Measurements from ENCODE around the gene GNL3L. TPM values are rescaled to one million over a fixed set of nuclear protein-coding genes. Genes with fewer than 3 reads are reported as not detected.
"Not testable (repeated sequence)": the region's sequence is repeated elsewhere in the genome, so short reads cannot be mapped to it uniquely, and the experiment has no call there.

GNL3L gene
- total and polyA plus RNA-seq, 4 donors = 3.8 to 22.1 (median 11.4) TPM

DNA sequence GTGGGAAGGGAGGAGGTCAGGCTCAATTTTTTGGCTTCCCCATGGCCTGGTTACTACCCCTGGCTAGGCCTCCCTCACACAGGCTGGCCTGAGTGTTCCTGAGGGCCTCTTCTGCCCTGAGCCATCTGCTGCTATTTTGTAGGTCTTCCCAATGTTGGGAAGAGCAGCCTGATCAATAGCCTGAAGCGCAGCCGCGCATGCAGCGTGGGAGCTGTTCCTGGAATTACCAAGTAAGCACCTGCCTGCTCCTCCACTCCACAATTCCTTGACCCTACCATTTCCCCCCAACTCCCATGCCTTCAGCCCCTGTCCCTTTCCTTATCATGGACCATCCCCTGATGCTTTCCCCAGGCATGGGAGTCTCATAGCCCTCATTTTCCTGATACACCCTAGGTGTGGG, 20.8 kb downstream of the GNL3L start:
- Histone ChIP-seq H3K27me3 (ENCODE audit: control insufficient read depth in 4 of 4, insufficient read depth in 4 of 4, low read length in 3 of 4) (no peaks in the 10 kb centered on the region), H3K4me3 (ENCODE audit: low read depth in 1 of 3, low read length in 3 of 3) (no peak overlapping the region), H3K36me3 (ENCODE audit: control insufficient read depth in 4 of 4, insufficient read depth in 3 of 4, low read depth in 1 of 4, low read length in 3 of 4) (peaks cover 7 to 71% (median 35%) of the 10 kb centered on the region in 4 donors), H3K9ac (ENCODE audit: low read depth in 1 of 2, low read length in 2 of 2) (no peak overlapping the region), H3K4me1 (ENCODE audit: control insufficient read depth in 4 of 4, insufficient read depth in 4 of 4, low read length in 3 of 4) (no peaks in the 10 kb centered on the region), H3K9me3 (ENCODE audit: control insufficient read depth in 4 of 4, low read length in 3 of 4) (no peaks in the 10 kb centered on the region), H3K27ac (ENCODE audit: low read depth in 1 of 2, low read length in 2 of 2) (no peak overlapping the region)
- 99% methylated on average over 4 of the region's 4 CpGs for WGBS
- no peak for DNase-seq (ENCODE audit: low spot score)
- TF ChIP-seq NR2F2 (IDR thresholded peaks at IDR 0.05) = no peak
- TF ChIP-seq JUND (IDR thresholded peaks at IDR 0.05) = no peak
- TF ChIP-seq YY1 (IDR thresholded peaks at IDR 0.05) = no peak
- TF ChIP-seq HNF4A (conservative IDR thresholded peaks at IDR 0.05) = no peak
- TF ChIP-seq TAF1 (conservative IDR thresholded peaks at IDR 0.05) = no peak
- no peak for TF ChIP-seq GABPA (IDR thresholded peaks at IDR 0.05 in 1 of 2, conservative IDR thresholded peaks at IDR 0.05 in 1 of 2)
- TF ChIP-seq, protein P1, sequence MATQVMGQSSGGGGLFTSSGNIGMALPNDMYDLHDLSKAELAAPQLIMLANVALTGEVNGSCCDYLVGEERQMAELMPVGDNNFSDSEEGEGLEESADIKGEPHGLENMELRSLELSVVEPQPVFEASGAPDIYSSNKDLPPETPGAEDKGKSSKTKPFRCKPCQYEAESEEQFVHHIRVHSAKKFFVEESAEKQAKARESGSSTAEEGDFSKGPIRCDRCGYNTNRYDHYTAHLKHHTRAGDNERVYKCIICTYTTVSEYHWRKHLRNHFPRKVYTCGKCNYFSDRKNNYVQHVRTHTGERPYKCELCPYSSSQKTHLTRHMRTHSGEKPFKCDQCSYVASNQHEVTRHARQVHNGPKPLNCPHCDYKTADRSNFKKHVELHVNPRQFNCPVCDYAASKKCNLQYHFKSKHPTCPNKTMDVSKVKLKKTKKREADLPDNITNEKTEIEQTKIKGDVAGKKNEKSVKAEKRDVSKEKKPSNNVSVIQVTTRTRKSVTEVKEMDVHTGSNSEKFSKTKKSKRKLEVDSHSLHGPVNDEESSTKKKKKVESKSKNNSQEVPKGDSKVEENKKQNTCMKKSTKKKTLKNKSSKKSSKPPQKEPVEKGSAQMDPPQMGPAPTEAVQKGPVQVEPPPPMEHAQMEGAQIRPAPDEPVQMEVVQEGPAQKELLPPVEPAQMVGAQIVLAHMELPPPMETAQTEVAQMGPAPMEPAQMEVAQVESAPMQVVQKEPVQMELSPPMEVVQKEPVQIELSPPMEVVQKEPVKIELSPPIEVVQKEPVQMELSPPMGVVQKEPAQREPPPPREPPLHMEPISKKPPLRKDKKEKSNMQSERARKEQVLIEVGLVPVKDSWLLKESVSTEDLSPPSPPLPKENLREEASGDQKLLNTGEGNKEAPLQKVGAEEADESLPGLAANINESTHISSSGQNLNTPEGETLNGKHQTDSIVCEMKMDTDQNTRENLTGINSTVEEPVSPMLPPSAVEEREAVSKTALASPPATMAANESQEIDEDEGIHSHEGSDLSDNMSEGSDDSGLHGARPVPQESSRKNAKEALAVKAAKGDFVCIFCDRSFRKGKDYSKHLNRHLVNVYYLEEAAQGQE (IDR thresholded peaks at IDR 0.05) = no peak
- TF ChIP-seq, protein P2, sequence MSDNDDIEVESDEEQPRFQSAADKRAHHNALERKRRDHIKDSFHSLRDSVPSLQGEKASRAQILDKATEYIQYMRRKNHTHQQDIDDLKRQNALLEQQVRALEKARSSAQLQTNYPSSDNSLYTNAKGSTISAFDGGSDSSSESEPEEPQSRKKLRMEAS (IDR thresholded peaks at IDR 0.05) = no peak
- no peak for TF ChIP-seq SP1 (IDR thresholded peaks at IDR 0.05)
- TF ChIP-seq FOXA1 (IDR thresholded peaks at IDR 0.05) = no peak
- TF ChIP-seq EGR1 (IDR thresholded peaks at IDR 0.05; ENCODE audit: low read depth in 2 of 2) = no peak
- TF ChIP-seq, protein P3, sequence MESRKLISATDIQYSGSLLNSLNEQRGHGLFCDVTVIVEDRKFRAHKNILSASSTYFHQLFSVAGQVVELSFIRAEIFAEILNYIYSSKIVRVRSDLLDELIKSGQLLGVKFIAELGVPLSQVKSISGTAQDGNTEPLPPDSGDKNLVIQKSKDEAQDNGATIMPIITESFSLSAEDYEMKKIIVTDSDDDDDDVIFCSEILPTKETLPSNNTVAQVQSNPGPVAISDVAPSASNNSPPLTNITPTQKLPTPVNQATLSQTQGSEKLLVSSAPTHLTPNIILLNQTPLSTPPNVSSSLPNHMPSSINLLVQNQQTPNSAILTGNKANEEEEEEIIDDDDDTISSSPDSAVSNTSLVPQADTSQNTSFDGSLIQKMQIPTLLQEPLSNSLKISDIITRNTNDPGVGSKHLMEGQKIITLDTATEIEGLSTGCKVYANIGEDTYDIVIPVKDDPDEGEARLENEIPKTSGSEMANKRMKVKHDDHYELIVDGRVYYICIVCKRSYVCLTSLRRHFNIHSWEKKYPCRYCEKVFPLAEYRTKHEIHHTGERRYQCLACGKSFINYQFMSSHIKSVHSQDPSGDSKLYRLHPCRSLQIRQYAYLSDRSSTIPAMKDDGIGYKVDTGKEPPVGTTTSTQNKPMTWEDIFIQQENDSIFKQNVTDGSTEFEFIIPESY (IDR thresholded peaks at IDR 0.05) = no peak
- TF ChIP-seq, protein P4, sequence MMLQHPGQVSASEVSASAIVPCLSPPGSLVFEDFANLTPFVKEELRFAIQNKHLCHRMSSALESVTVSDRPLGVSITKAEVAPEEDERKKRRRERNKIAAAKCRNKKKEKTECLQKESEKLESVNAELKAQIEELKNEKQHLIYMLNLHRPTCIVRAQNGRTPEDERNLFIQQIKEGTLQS (IDR thresholded peaks at IDR 0.05) = no peak
- no peak for TF ChIP-seq HNF4G (IDR thresholded peaks at IDR 0.05)
- TF ChIP-seq, protein P5, sequence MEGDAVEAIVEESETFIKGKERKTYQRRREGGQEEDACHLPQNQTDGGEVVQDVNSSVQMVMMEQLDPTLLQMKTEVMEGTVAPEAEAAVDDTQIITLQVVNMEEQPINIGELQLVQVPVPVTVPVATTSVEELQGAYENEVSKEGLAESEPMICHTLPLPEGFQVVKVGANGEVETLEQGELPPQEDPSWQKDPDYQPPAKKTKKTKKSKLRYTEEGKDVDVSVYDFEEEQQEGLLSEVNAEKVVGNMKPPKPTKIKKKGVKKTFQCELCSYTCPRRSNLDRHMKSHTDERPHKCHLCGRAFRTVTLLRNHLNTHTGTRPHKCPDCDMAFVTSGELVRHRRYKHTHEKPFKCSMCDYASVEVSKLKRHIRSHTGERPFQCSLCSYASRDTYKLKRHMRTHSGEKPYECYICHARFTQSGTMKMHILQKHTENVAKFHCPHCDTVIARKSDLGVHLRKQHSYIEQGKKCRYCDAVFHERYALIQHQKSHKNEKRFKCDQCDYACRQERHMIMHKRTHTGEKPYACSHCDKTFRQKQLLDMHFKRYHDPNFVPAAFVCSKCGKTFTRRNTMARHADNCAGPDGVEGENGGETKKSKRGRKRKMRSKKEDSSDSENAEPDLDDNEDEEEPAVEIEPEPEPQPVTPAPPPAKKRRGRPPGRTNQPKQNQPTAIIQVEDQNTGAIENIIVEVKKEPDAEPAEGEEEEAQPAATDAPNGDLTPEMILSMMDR (IDR thresholded peaks at IDR 0.05; ENCODE audit: low read depth, low read length, missing input control) = no peak

DNA sequence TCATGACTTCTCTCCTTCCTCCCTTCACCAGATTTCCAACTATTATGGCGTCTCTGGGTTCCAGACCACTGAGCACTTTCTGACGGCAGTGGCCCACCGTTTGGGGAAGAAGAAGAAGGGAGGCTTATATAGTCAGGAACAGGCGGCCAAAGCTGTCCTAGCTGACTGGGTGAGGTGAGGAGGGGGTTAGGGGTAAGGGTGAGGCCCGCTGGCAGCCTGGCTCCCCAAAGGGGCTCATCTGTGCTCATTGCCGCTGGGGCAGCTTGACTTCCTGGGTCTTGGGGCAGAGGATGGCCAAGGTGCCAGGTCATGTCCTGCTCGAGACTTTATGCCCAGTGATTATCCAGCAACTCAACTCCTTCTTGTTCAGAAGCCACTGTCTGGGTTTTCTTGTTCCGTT, 21.8 kb downstream of the GNL3L start:
- Histone ChIP-seq H3K9ac (ENCODE audit: low read depth in 1 of 2, low read length in 2 of 2) (no peak overlapping the region), H3K4me3 (ENCODE audit: low read depth in 1 of 3, low read length in 3 of 3) (no peak overlapping the region), H3K4me1 (ENCODE audit: control insufficient read depth in 4 of 4, insufficient read depth in 4 of 4, low read length in 3 of 4) (no peaks in the 10 kb centered on the region), H3K27ac (ENCODE audit: low read depth in 1 of 2, low read length in 2 of 2) (no peak overlapping the region), H3K36me3 (ENCODE audit: control insufficient read depth in 4 of 4, insufficient read depth in 3 of 4, low read depth in 1 of 4, low read length in 3 of 4) (peaks cover 7 to 76% (median 33%) of the 10 kb centered on the region in 4 donors), H3K9me3 (ENCODE audit: control insufficient read depth in 4 of 4, low read length in 3 of 4) (no peaks in the 10 kb centered on the region), H3K27me3 (ENCODE audit: control insufficient read depth in 4 of 4, insufficient read depth in 4 of 4, low read length in 3 of 4) (no peaks in the 10 kb centered on the region)
- WGBS = 97% methylated on average over 8 of the region's 8 CpGs
- TF ChIP-seq, protein P2 (IDR thresholded peaks at IDR 0.05) = no peak
- TF ChIP-seq TAF1 (conservative IDR thresholded peaks at IDR 0.05) (no peak), FOXA1 (IDR thresholded peaks at IDR 0.05) (no peak), HNF4G (IDR thresholded peaks at IDR 0.05) (no peak), JUND (IDR thresholded peaks at IDR 0.05) (no peak), HNF4A (conservative IDR thresholded peaks at IDR 0.05) (no peak), NR2F2 (IDR thresholded peaks at IDR 0.05) (no peak), RAD21 (IDR thresholded peaks at IDR 0.05) (no peak)
- TF ChIP-seq, protein P3 (IDR thresholded peaks at IDR 0.05) = no peak
- DNase-seq (ENCODE audit: low spot score) = no peak

DNA sequence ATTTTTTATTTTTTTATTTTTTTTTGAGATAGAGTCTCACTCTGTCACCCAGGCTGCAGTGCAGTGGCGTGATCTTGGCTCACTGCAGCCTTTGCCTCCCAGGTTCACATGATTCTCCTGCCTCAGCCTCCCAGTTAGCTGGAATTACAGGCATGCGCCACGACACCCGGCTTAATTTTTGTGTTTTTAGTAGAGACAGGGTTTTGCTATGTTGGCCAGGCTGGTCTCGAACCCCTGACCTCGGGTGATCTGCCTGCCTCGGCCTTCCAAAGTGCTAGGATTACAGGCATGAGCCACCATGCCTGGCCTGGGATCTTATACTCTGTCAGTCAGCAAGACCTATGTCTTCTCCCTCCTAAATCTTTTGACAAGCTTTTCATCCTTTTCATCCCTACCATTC, 25.0 kb downstream of the GNL3L start:
- not testable (repeated sequence) for H3K27me3 ChIP-seq (ENCODE audit: control insufficient read depth in 4 of 4, insufficient read depth in 4 of 4, low read length in 3 of 4); H3K4me1 ChIP-seq (ENCODE audit: control insufficient read depth in 4 of 4, insufficient read depth in 4 of 4, low read length in 3 of 4); H3K4me3 ChIP-seq (ENCODE audit: low read depth in 1 of 3, low read length in 3 of 3); H3K27ac ChIP-seq (ENCODE audit: low read depth in 1 of 2, low read length in 2 of 2); H3K9ac ChIP-seq (ENCODE audit: low read depth in 1 of 2, low read length in 2 of 2); H3K9me3 ChIP-seq (ENCODE audit: control insufficient read depth in 4 of 4, low read length in 3 of 4); DNase-seq (ENCODE audit: low spot score)
- WGBS = 96% methylated on average over 7 of the region's 7 CpGs
- peaks cover 5 to 70% (median 31%) of the 10 kb centered on the region in 4 donors for H3K36me3 ChIP-seq (ENCODE audit: control insufficient read depth in 4 of 4, insufficient read depth in 3 of 4, low read depth in 1 of 4, low read length in 3 of 4)
